GM18511 (cell line): Measurements from ENCODE around the gene KCNQ5.
"Not testable (repeated sequence)": the region's sequence is repeated elsewhere in the genome, so short reads cannot be mapped to it uniquely, and the experiment has no call there.

Source experiments
- ATAC-seq: cut with Tn5 transposase; IDR thresholded peaks from one replicate; pipeline ENCODE4 v1.9.1; 2021; ENCODE audit warnings: mild to moderate bottlenecking, moderate library complexity; ENCODE audit not compliant: unreplicated experiment

Gene KCNQ5

GRCh38 chr6:73156793-73157767, 535.2 kb downstream of the KCNQ5 start:
- no peak for ATAC-seq

- ATAC-seq, result no peak
Observed at GRCh38 chr6:73157870-73158269, 536.0 kb downstream of the KCNQ5 start.

- no peak for ATAC-seq
Observed at GRCh38 chr6:73169111-73169510, 547.2 kb downstream of the KCNQ5 start.

- no peak for ATAC-seq
Observed at GRCh38 chr6:73169633-73170032, 547.8 kb downstream of the KCNQ5 start.

GRCh38 chr6:73174646-73175045, 552.8 kb downstream of the KCNQ5 start:
- ATAC-seq, result no peak

GRCh38 chr6:73176057-73176456, 554.2 kb downstream of the KCNQ5 start:
- ATAC-seq, result no peak

GRCh38 chr6:73177221-73177944, 555.5 kb downstream of the KCNQ5 start:
- ATAC-seq, result peak; percentile 66

GRCh38 chr6:73180076-73180738, 558.3 kb downstream of the KCNQ5 start:
- ATAC-seq, result no peak

GRCh38 chr6:73180763-73181619, 559.1 kb downstream of the KCNQ5 start:
- peak; percentile 80 for ATAC-seq

GRCh38 chr6:73182021-73182607, 560.2 kb downstream of the KCNQ5 start:
- ATAC-seq, result peak; percentile 39

- ATAC-seq, result not testable (repeated sequence)
Observed at GRCh38 chr6:73193302-73193701, 571.4 kb downstream of the KCNQ5 start.

GRCh38 chr6:73194744-73195143, 572.9 kb downstream of the KCNQ5 start:
- ATAC-seq, result no peak

GRCh38 chr6:73200247-73200646, 578.4 kb downstream of the KCNQ5 start:
- ATAC-seq, result no peak

GRCh38 chr6:73200735-73201134, 578.9 kb downstream of the KCNQ5 start:
- no peak for ATAC-seq

GRCh38 chr6:73203098-73203497, 581.2 kb downstream of the KCNQ5 start:
- no peak for ATAC-seq

- ATAC-seq, result no peak
Observed at GRCh38 chr6:73204252-73204651, 582.4 kb downstream of the KCNQ5 start.

GRCh38 chr6:73207221-73207837, 585.5 kb downstream of the KCNQ5 start:
- ATAC-seq, result no peak

- no peak for ATAC-seq
Observed at GRCh38 chr6:73209117-73209516, 587.3 kb downstream of the KCNQ5 start.

GRCh38 chr6:73216859-73217258, 595.0 kb downstream of the KCNQ5 start:
- ATAC-seq, result no peak

- ATAC-seq, result no peak
Observed at GRCh38 chr6:73225396-73225795, 603.5 kb downstream of the KCNQ5 start, which contains the start of gene KHDC1L. Gene KHDC1L, minus strand, starts transcription at chr6:73225496. Its CDS starts 88 bp downstream, at chr6:73225408.
